ENCODE data around the gene NDUFB8.
"Not testable (repeated sequence)": the region's sequence is repeated elsewhere in the genome, so short reads cannot be mapped to it uniquely, and the experiment has no call there.

The NDUFB8 gene

DNA sequence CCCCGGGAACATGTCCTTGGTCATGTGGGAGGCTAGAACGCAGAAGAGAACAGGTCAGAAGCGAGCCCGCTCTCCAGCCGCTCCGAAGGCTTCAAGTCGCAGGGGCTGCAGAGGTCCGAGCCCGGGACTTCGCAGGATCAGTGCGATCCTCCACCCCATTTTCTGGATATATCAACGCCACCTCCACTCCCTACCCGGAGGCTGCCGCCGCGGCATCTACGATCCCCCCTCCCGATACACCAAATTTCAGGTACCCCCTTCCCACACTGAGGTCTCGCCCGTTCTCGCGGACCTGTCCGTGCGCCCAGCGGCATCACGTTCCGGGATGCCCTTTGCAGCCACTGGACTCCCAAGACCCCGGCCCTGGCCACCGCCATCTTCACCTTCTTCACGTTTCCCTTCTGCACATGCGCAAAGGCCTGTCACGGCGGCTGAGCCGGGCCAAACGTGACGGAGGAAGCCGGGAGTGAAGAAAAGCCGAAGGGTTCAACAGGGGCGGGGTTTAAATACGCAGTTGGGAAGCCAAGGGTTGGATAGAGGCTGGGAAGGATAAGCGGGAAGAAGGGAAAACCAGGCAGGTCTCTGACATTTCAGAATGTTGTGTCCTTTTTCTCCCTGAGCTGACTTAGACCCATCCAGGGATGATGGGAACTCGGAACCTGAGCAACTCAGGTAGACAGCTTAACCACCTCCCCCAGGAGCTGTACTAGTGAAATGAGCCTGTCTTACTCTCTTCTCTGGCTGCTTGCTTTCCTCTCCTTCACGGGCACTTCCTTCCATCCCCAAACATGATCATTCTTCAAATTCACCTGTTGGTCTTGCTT lies at the start of gene NDUFB8:
TSS of gene NDUFB8 (minus strand) at position 397 of the 824 bp plus-strand sequence. CDS start at position 377, 20 bp downstream.
- Histone ChIP-seq H3K79me2 (ENCODE audit: insufficient read depth, low read length) (peaks cover 18% of the 10 kb centered on the region), H3K36me3 (ENCODE audit: low read length) (peaks cover 3% of the 10 kb centered on the region; the same call in 1 of the 2 replicates), H3K4me2 (ENCODE audit: low read depth, low read length, poor library complexity, severe bottlenecking) (peak within 1 kb of the TSS; percentile 81), H3F3A (ENCODE audit: insufficient read depth) (no peaks in the 10 kb centered on the region), H3K27ac (ENCODE audit: low read depth, low read length) (peak within 1 kb of the TSS; percentile 41), H3K4me3 (ENCODE audit: insufficient read depth, low read length, poor library complexity, severe bottlenecking) (peak within 1 kb of the TSS; percentile 72), H2AFZ (ENCODE audit: low read depth, low read length, severe bottlenecking) (peak within 1 kb of the TSS; percentile 86), H3K9me3 (ENCODE audit: insufficient read depth, low read length) (no peaks in the 10 kb centered on the region), H4K20me1 (ENCODE audit: low read depth, low read length) (no peaks in the 10 kb centered on the region), H3K9me2 (replicated peaks; ENCODE audit: insufficient read depth, low read length) (no peaks in the 10 kb centered on the region), H3K27me3 (ENCODE audit: low read length) (no peaks in the 10 kb centered on the region), H3K9ac (ENCODE audit: low read length) (peak within 1 kb of the TSS; percentile 88)
- TF ChIP-seq, protein P1, sequence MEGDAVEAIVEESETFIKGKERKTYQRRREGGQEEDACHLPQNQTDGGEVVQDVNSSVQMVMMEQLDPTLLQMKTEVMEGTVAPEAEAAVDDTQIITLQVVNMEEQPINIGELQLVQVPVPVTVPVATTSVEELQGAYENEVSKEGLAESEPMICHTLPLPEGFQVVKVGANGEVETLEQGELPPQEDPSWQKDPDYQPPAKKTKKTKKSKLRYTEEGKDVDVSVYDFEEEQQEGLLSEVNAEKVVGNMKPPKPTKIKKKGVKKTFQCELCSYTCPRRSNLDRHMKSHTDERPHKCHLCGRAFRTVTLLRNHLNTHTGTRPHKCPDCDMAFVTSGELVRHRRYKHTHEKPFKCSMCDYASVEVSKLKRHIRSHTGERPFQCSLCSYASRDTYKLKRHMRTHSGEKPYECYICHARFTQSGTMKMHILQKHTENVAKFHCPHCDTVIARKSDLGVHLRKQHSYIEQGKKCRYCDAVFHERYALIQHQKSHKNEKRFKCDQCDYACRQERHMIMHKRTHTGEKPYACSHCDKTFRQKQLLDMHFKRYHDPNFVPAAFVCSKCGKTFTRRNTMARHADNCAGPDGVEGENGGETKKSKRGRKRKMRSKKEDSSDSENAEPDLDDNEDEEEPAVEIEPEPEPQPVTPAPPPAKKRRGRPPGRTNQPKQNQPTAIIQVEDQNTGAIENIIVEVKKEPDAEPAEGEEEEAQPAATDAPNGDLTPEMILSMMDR (IDR thresholded peaks at IDR 0.05; ENCODE audit: insufficient read depth, low read length, poor library complexity, severe bottlenecking) = no peak
- TF ChIP-seq EZH2phosphoT487 (conservative IDR thresholded peaks at IDR 0.05; ENCODE audit: low read length) = no peak

DNA sequence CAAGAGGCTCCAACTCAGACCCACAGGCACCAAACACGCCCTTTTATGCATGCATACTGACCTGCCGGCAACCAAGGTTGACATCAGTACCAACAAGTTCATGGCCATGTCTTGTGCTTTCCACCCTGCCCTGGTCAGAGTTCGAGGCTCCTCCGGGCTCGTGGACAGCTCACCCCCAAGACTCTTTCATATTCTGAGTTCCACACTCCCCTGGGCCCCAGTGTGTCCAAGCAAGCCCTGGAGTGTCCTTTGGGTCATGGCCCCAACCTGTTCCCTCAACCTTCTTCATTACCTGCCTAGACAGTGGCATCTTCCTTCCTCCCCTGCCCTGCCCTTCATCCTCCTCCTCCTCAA lies 46.6 kb upstream of the NDUFB8 start:
- Histone ChIP-seq H4K20me1 (ENCODE audit: low read depth, low read length) (no peaks in the 10 kb centered on the region), H2AFZ (ENCODE audit: low read depth, low read length, severe bottlenecking) (no peak overlapping the region), H3K27me3 (ENCODE audit: low read length) (no peaks in the 10 kb centered on the region), H3K36me3 (ENCODE audit: low read length) (no peaks in the 10 kb centered on the region), H3F3A (ENCODE audit: insufficient read depth) (no peaks in the 10 kb centered on the region), H3K4me3 (ENCODE audit: insufficient read depth, low read length, poor library complexity, severe bottlenecking) (no peak overlapping the region), H3K79me2 (ENCODE audit: insufficient read depth, low read length) (no peaks in the 10 kb centered on the region), H3K9me3 (ENCODE audit: insufficient read depth, low read length) (no peaks in the 10 kb centered on the region), H3K9ac (ENCODE audit: low read length) (no peak overlapping the region), H3K9me2 (replicated peaks; ENCODE audit: insufficient read depth, low read length) (no peaks in the 10 kb centered on the region), H3K4me2 (ENCODE audit: low read depth, low read length, poor library complexity, severe bottlenecking) (no peak overlapping the region), H3K27ac (ENCODE audit: low read depth, low read length) (no peak overlapping the region)
- no peak for TF ChIP-seq EZH2phosphoT487 (conservative IDR thresholded peaks at IDR 0.05; ENCODE audit: low read length)
- TF ChIP-seq, protein P1 (IDR thresholded peaks at IDR 0.05; ENCODE audit: insufficient read depth, low read length, poor library complexity, severe bottlenecking) = no peak

- TF ChIP-seq, protein P1 (IDR thresholded peaks at IDR 0.05; ENCODE audit: insufficient read depth, low read length, poor library complexity, severe bottlenecking) = no peak
- TF ChIP-seq EZH2phosphoT487 (conservative IDR thresholded peaks at IDR 0.05; ENCODE audit: low read length) = no peak
- H3K36me3 ChIP-seq (ENCODE audit: low read length) = no peaks in the 10 kb centered on the region
- no peak overlapping the region for H3K4me3 ChIP-seq (ENCODE audit: insufficient read depth, low read length, poor library complexity, severe bottlenecking)
- no peaks in the 10 kb centered on the region for H4K20me1 ChIP-seq (ENCODE audit: low read depth, low read length)
- H3K9me2 ChIP-seq (replicated peaks; ENCODE audit: insufficient read depth, low read length) = no peaks in the 10 kb centered on the region
- H3K79me2 ChIP-seq (ENCODE audit: insufficient read depth, low read length) = no peaks in the 10 kb centered on the region
- H3K9ac ChIP-seq (ENCODE audit: low read length) = no peak overlapping the region
- no peak overlapping the region for H2AFZ ChIP-seq (ENCODE audit: low read depth, low read length, severe bottlenecking)
- no peak overlapping the region for H3K27ac ChIP-seq (ENCODE audit: low read depth, low read length)
- H3K4me2 ChIP-seq (ENCODE audit: low read depth, low read length, poor library complexity, severe bottlenecking) = no peak overlapping the region
- no peaks in the 10 kb centered on the region for H3K27me3 ChIP-seq (ENCODE audit: low read length)
- H3K9me3 ChIP-seq (ENCODE audit: insufficient read depth, low read length) = no peaks in the 10 kb centered on the region
- H3F3A ChIP-seq (ENCODE audit: insufficient read depth) = no peaks in the 10 kb centered on the region
These were observed 46.1 kb upstream of the NDUFB8 start for GRCh38 chr10:100575585-100576281.

- H3K4me3 ChIP-seq (ENCODE audit: insufficient read depth, low read length, poor library complexity, severe bottlenecking); H3K27ac ChIP-seq (ENCODE audit: low read depth, low read length); H3F3A ChIP-seq (ENCODE audit: insufficient read depth); H3K27me3 ChIP-seq (ENCODE audit: low read length); H2AFZ ChIP-seq (ENCODE audit: low read depth, low read length, severe bottlenecking); H4K20me1 ChIP-seq (ENCODE audit: low read depth, low read length); H3K9me2 ChIP-seq (replicated peaks; ENCODE audit: insufficient read depth, low read length); H3K79me2 ChIP-seq (ENCODE audit: insufficient read depth, low read length); H3K9me3 ChIP-seq (ENCODE audit: insufficient read depth, low read length); H3K9ac ChIP-seq (ENCODE audit: low read length); H3K4me2 ChIP-seq (ENCODE audit: low read depth, low read length, poor library complexity, severe bottlenecking); H3K36me3 ChIP-seq (ENCODE audit: low read length): not testable (repeated sequence)
These were observed 45.5 kb upstream of the NDUFB8 start for GRCh38 chr10:100575146-100575545.
